Right renal pelvis (tissue), 4 donors: ENCODE results near the gene MBTPS1. TPM values are rescaled to one million over a fixed set of nuclear protein-coding genes. Genes with fewer than 3 reads are reported as not detected.

Experiments
- DNase-seq, 4 donors: peaks; one replicate each; pipeline ENCODE4 v3.0.0-alpha.2; 2013; ENCODE audit warnings: low read depth in 4 of 4, low spot score in 3 of 4, missing footprints in 1 of 4
- polyA plus RNA-seq, 4 donors: library from polyadenylated mRNA; unstranded; fragments of 120-200 nt; gene quantifications; one replicate each; pipeline ENCODE4 v1.2.1, GENCODE V29; 2013; ENCODE audit not compliant: insufficient read length in 4 of 4

The MBTPS1 gene
- polyA plus RNA-seq, 4 donors: 112 to 115 (median 115) TPM

- DNase-seq: no peak
Measured at GRCh38 chr16:84015399-84015798, 101.3 kb downstream of the MBTPS1 start.

DNA sequence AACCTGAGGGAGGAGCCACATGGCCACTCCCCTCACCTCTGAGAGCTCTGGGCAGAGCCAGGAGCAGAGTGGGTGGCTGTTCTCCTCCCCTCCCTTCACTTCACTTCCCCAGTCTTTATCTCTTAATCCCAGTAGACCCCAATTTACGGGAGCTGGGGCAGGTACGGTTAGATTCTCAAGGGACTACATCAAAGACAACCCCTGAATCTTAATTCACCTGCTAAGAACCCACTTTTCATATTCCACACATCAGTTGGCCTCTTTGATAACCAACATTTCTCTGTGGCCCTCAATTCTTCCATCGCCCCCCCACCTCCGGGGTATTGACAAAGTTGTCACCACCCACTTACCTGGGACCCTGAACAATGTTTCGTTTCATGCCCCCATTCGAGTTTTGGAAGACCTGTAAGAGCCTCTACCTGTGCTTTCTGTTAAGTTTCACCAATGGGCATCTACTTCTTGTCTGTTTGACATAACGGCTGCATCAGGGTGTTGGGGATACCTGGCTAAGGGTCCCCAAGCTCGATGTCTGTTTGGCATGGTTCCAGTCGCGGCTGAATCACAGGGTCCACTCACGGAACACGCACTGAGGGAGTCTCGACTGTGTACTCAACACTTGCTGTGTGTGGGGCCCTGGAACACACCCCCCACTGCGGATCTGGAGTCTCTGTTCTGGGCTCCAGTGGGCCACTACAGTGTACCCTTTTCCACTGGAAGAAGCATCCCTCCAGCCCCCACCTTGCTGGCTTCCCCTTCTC is 102.0 kb downstream of the MBTPS1 start:
- DNase-seq: no peak

GRCh38 chr16:84013787-84014569 is 102.8 kb downstream of the MBTPS1 start:
- no peak for DNase-seq

DNA sequence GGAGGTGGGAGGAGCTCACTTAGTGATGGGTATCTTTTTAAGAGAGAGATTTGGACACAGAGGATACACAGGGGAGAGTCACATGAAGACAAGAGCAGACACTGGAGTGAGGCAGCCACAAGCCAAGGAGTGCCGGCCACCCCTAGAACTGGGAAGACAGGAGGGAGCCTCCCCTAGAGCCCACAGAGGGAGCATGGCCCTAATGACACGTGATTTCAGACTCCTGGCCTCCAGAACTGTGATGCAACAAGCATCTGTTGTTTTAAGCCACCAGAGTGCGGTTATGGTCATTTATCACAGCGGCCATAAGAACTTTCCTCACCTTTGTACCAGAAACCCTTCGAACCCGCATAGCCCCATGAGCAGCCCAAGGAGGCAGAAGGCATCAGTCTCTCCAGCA is 107.5 kb downstream of the MBTPS1 start:
- DNase-seq: no peak

GRCh38 chr16:84007965-84008364 is 108.8 kb downstream of the MBTPS1 start:
- no peak for DNase-seq

- DNase-seq: no peak
Measured at GRCh38 chr16:84007520-84007919, 109.2 kb downstream of the MBTPS1 start.

GRCh38 chr16:84005391-84005790 is 111.4 kb downstream of the MBTPS1 start:
- no peak for DNase-seq

DNA sequence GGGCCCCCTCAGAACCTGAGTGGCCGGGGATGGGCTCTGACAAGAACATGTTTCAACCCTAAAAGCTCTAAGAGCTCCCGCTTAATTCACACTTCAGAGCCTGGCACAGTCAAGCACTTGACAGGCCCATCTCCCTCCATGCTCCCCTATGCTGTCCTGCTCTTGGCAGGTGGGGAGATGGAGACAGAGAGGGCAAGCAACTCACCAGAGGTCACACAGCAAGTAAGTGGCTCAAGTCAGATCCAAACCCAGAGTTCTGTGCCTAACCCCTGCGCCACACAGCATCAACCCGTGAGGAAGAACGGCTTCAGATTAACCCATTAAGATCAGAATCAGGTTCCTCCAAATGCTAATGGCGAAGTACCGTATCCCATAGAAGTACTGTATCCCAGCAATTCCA is 112.3 kb downstream of the MBTPS1 start:
- no peak for DNase-seq

Other genes with a start within 250 kb of the MBTPS1 start
- 1 to 10 TPM; 4.3 to 5.4 (median 4.4) TPM for gene MLYCD, start 217.8 kb downstream of the MBTPS1 start, polyA plus RNA-seq
- under 1 TPM; 0.51 to 0.68 (median 0.59) TPM for gene OSGIN1, start 163.7 kb downstream of the MBTPS1 start, polyA plus RNA-seq
- gene NECAB2, start 148.7 kb downstream of the MBTPS1 start, polyA plus RNA-seq: 1 to 10 TPM; 1.9 to 5.1 (median 2.7) TPM
- gene SLC38A8, start 74.1 kb downstream of the MBTPS1 start, polyA plus RNA-seq: under 1 TPM in 1 of 4 donors, not detected in 3; 0.27 TPM
- 10 to 100 TPM; 38.7 to 53.0 (median 47.2) TPM for gene HSDL1, start 28.2 kb upstream of the MBTPS1 start, polyA plus RNA-seq
- 1 to 10 TPM; 3.3 to 4.7 (median 4.4) TPM for gene DNAAF1, start 28.4 kb upstream of the MBTPS1 start, polyA plus RNA-seq
- 10 to 100 TPM; 30.7 to 47.6 (median 40.2) TPM for gene TAF1C, start 70.1 kb upstream of the MBTPS1 start, polyA plus RNA-seq
- gene ADAD2, start 74.2 kb upstream of the MBTPS1 start, polyA plus RNA-seq: under 1 TPM in 2 of 4 donors, not detected in 2; 0.28 to 0.35 TPM
- under 1 TPM in 1 of 4 donors, not detected in 3; 0.05 TPM for gene KCNG4, start 123.1 kb upstream of the MBTPS1 start, polyA plus RNA-seq
- gene WFDC1, start 177.9 kb upstream of the MBTPS1 start, polyA plus RNA-seq: 1 to 10 TPM; 2.8 to 5.0 (median 3.8) TPM